Thyroid gland (tissue), 4 donors: ENCODE results near the gene UBE2U.

Experiments
- POLR2A ChIP-seq, 2 donors: fragments of 450-650 bp; IDR thresholded peaks; one replicate each; pipeline ENCODE4 v1.6.1; 2017; ENCODE audit warnings: antibody characterized with exemption in 2 of 2, mild to moderate bottlenecking in 2 of 2, moderate library complexity in 1 of 2
- TF ChIP-seq, protein P1 (sequence below), 6 experiments: fragments of 200-600 bp in 3 of 6; fragments of 450-650 bp in 3 of 6; sonication (generic) in 3 of 6; IDR thresholded peaks; one replicate each; pipeline ENCODE4 v1.5.1; 2016 to 2019; ENCODE audit warnings: antibody characterized with exemption in 6 of 6, mild to moderate bottlenecking in 2 of 6, inconsistent platforms in 1 of 6, moderate library complexity in 1 of 6

DNA sequence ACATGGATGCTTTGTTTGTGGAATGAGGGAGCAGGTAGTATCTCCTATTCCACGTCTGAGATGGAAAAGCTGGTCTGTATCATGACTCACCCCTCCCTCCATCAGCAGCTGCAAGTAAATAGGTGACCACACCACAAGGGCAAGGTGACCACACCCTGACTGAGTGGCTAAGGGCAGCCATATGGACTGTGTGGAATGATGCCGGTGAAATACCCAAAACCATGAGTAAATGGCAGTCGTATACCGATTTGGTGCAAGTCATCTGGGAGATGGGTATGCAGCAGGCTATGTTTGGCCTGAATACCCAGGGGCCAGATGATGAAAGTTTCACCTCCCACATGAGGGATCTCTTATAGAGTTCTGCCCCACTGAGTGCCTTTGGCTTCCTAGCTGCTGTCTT lies 15.8 kb upstream of the UBE2U start:
- TF ChIP-seq, protein P1, sequence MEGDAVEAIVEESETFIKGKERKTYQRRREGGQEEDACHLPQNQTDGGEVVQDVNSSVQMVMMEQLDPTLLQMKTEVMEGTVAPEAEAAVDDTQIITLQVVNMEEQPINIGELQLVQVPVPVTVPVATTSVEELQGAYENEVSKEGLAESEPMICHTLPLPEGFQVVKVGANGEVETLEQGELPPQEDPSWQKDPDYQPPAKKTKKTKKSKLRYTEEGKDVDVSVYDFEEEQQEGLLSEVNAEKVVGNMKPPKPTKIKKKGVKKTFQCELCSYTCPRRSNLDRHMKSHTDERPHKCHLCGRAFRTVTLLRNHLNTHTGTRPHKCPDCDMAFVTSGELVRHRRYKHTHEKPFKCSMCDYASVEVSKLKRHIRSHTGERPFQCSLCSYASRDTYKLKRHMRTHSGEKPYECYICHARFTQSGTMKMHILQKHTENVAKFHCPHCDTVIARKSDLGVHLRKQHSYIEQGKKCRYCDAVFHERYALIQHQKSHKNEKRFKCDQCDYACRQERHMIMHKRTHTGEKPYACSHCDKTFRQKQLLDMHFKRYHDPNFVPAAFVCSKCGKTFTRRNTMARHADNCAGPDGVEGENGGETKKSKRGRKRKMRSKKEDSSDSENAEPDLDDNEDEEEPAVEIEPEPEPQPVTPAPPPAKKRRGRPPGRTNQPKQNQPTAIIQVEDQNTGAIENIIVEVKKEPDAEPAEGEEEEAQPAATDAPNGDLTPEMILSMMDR (IDR thresholded peaks at IDR 0.05): no peak
- TF ChIP-seq POLR2A (IDR thresholded peaks at IDR 0.05): no peak
